HUES6 (cell line): ENCODE results near the gene MIPEP.
A peak's percentile ranks its signal among the peaks of the same experiment; 100 is the strongest.

Experiments used
- H3K27ac ChIP-seq: 2 replicates; pipeline ENCODE4 v1.7.0; 2013; ENCODE audit warnings: low read depth, mild to moderate bottlenecking, low read length, inconsistent platforms
- H3K27me3 ChIP-seq: 2 replicates; pipeline ENCODE4 v1.6.1; 2013; ENCODE audit warnings: low read length; ENCODE audit not compliant: control insufficient read depth, insufficient read depth
- H3K36me3 ChIP-seq: 2 replicates; pipeline ENCODE4 v1.6.1; 2013; ENCODE audit warnings: low read length; ENCODE audit not compliant: control insufficient read depth, insufficient read depth
- H3K4me1 ChIP-seq: 2 replicates; pipeline ENCODE4 v1.6.1; 2013; ENCODE audit warnings: low read length; ENCODE audit not compliant: control insufficient read depth, insufficient read depth
- H3K4me3 ChIP-seq: 2 replicates; pipeline ENCODE4 v1.5.1; 2013; ENCODE audit warnings: low read depth, low read length
- H3K9ac ChIP-seq: one replicate; pipeline ENCODE4 v1.6.1; 2013; ENCODE audit warnings: mild to moderate bottlenecking, low read length
- H3K9me3 ChIP-seq: 2 replicates; pipeline ENCODE4 v1.6.1; 2013; ENCODE audit warnings: low read depth, low read length; ENCODE audit not compliant: control insufficient read depth, insufficient read depth

The MIPEP gene

DNA sequence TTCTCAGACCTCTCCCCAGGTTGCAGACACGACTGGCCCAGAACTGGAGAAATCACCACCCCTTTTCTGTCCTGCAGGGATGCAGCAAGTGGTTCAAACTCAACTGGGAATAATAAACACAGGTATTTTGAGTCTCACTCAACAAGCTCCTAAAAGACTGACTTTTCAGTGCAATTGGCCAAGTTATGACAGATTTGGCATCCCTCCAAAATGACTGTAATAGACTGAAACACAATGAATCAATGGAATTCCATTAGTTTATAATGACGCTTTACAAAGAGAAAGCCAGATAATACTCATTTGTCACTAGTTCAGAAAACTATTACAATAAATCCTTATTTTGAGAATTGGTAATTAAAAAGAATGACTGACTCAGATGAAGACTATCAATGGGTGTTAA is 38.1 kb downstream of the MIPEP start:
- H3K4me3 ChIP-seq: no peak overlapping the region
- 0 out of 2 replicates have a peak, but pooled peaks cover 4% of the 10 kb centered on the region for H3K36me3 ChIP-seq
- no peak overlapping the region for H3K9ac ChIP-seq
- H3K27me3 ChIP-seq: no peaks in the 10 kb centered on the region
- H3K9me3 ChIP-seq: no peaks in the 10 kb centered on the region
- H3K4me1 ChIP-seq: peaks cover 2% of the 10 kb centered on the region
- no peak overlapping the region for H3K27ac ChIP-seq

DNA sequence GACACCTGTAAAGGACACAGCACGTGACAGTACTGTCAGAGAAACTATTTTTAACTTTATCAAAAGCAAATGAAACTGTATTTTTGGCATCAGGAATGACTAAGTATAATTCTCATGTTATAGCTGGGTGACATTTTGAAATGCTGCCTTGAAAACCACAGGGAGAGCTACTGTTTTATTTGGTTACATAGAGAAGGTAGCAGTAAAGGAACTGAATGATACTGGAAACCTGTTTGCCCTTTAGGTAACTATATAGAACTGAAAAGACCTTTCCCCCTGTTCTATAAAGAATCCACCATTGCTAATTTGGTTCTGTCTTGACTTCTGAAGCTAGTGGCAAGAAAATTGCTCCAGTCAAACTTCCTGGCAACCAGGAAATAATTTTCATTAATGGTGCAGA is 39.1 kb downstream of the MIPEP start:
- Histone ChIP-seq H3K9ac (no peak overlapping the region), H3K4me1 (no peaks in the 10 kb centered on the region), H3K27me3 (no peaks in the 10 kb centered on the region), H3K9me3 (no peaks in the 10 kb centered on the region), H3K36me3 (0 out of 2 replicates have a peak, but pooled peaks cover 4% of the 10 kb centered on the region), H3K4me3 (no peak overlapping the region), H3K27ac (no peak overlapping the region)

DNA sequence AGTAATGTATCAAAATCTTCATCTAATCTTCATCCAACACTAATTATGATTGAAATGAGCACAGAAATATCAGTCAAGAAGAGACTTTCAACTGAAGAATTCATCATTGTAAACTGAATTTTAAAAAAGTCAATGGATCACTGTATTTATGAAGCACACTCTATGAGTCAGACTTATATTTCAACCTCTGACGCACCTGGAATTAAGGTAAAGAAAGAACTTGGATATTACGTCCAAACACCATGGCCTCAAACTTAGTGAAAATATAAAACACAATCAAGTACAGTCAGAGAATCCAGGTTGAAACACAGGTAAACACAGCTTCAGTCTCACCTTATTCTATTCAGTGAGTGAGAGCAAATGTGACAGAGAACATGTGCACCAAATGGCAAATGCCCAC is 39.5 kb downstream of the MIPEP start:
- Histone ChIP-seq H3K27ac (no peak overlapping the region), H3K4me1 (no peaks in the 10 kb centered on the region), H3K27me3 (no peaks in the 10 kb centered on the region), H3K9me3 (no peaks in the 10 kb centered on the region), H3K9ac (no peak overlapping the region), H3K36me3 (0 out of 2 replicates have a peak, but pooled peaks cover 4% of the 10 kb centered on the region), H3K4me3 (no peak overlapping the region)

- Histone ChIP-seq H3K27ac (no peak overlapping the region), H3K27me3 (no peaks in the 10 kb centered on the region), H3K9me3 (no peaks in the 10 kb centered on the region), H3K36me3 (0 out of 2 replicates have a peak, but pooled peaks cover 4% of the 10 kb centered on the region), H3K4me1 (no peaks in the 10 kb centered on the region), H3K4me3 (no peak overlapping the region), H3K9ac (no peak overlapping the region)
Measured at GRCh38 chr13:23848646-23849141, 40.5 kb downstream of the MIPEP start.

DNA sequence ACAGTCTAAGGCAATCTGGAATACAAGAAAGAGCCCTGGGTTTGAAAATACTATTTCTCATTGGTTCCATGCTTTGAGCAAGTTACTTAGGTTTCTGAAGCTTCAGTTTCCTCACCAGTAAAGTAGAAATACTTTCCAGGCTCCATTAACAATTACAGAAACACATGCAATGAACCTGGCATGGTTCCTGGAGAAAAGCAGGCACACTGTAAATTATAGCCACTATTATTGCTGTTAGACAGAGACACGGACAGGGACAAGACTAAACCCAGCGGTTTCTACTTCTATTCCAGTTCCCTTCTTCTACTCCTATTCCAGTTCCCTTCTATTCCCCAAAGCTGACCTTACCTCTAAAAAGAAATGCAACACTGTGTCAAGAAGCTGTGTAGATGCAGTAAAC is 41.2 kb downstream of the MIPEP start:
- H3K36me3 ChIP-seq: 0 out of 2 replicates have a peak, but pooled peaks cover 4% of the 10 kb centered on the region
- no peaks in the 10 kb centered on the region for H3K4me1 ChIP-seq
- H3K9me3 ChIP-seq: no peaks in the 10 kb centered on the region
- H3K4me3 ChIP-seq: no peak overlapping the region
- no peak overlapping the region for H3K27ac ChIP-seq
- no peaks in the 10 kb centered on the region for H3K27me3 ChIP-seq
- H3K9ac ChIP-seq: no peak overlapping the region

GRCh38 chr13:23847497-23847896 is 41.7 kb downstream of the MIPEP start:
- no peak overlapping the region for H3K27ac ChIP-seq
- H3K36me3 ChIP-seq: 0 out of 2 replicates have a peak, but pooled peaks cover 2% of the 10 kb centered on the region
- no peaks in the 10 kb centered on the region for H3K4me1 ChIP-seq

DNA sequence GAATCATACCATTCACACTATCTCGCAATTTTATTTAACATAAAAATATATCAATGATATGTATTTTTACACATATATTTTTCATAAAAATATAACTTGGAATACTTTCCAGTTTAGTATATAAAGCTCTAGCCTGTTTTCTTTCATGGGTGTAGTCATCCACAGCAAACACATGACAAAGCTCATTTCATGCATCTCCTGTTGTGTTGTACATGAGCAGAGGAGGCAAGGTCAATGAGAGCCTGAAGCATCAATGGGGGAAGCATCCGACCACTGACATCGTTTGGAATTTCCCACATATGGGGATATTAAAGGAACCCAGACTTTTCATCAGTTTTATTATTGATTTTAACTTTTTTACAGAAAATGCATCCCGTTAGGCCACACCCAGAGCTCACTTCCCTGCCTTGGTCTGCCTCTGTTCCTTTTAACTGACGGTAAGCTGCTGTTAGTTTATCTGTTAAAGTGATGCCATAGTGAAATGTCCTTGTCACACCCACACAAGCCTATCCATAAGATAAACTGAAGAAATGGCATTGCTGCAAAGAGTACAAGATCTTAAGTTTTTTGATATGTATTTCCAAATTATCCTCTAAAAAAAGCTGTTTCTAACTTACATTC is 44.0 kb downstream of the MIPEP start:
- Histone ChIP-seq H3K4me1 (no peaks in the 10 kb centered on the region), H3K27me3 (no peaks in the 10 kb centered on the region), H3K9ac (no peak overlapping the region), H3K27ac (no peak overlapping the region), H3K9me3 (no peaks in the 10 kb centered on the region), H3K4me3 (no peak overlapping the region), H3K36me3 (no peaks in the 10 kb centered on the region)

More at GRCh38 chr13:23847497-23847896, 41.7 kb downstream of the MIPEP start:
- H3K9ac ChIP-seq: no peak overlapping the region
- H3K9me3 ChIP-seq: no peaks in the 10 kb centered on the region
- no peaks in the 10 kb centered on the region for H3K27me3 ChIP-seq
- no peak overlapping the region for H3K4me3 ChIP-seq

- Histone ChIP-seq H3K4me3 (no peak overlapping the region), H3K27ac (no peak overlapping the region), H3K4me1 (no peaks in the 10 kb centered on the region), H3K9ac (no peak overlapping the region), H3K27me3 (no peaks in the 10 kb centered on the region), H3K36me3 (no peaks in the 10 kb centered on the region), H3K9me3 (no peaks in the 10 kb centered on the region)
Measured at GRCh38 chr13:23844132-23844531, 45.1 kb downstream of the MIPEP start.

DNA sequence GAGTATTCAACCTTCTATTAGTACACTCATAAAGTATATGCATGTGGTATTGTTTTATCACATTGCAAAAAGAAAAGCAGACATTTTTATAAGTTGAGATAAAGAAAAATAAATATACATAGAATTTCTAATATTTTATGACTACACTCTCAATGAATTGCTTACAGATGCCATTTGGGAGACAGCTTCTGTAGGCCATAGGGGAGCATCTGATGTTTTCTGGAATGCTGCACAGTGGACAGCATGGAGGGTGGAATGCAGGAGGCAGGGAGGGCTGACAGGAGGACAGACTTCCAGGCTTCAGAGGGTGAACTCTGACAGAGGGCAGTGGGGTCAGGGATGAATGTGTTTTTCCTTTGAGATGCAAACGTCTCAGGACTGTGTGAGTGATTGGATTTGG is 45.8 kb downstream of the MIPEP start:
- no peaks in the 10 kb centered on the region for H3K27me3 ChIP-seq
- H3K4me1 ChIP-seq: no peaks in the 10 kb centered on the region
- no peak overlapping the region for H3K9ac ChIP-seq
- no peaks in the 10 kb centered on the region for H3K36me3 ChIP-seq
- no peak overlapping the region for H3K4me3 ChIP-seq
- no peaks in the 10 kb centered on the region for H3K9me3 ChIP-seq
- H3K27ac ChIP-seq: no peak overlapping the region

DNA sequence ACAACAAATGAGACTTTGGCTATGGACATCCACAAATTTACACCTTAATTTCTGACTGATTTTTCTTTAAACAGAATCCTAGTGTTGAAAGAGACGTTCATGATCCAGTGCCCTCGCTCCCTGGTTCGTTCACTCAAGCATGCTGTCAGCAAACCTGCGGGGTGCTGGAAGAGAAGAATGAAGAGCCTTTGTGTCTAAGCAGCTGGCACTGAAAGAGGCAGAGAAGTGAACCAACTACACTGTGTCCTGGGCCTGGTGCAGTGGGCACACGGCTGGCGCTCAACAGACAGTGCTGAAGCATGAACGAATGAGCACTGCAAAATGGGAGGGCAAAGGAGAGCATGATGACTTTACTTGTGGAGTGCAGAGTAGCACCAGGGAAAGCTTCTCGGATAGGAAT is 46.8 kb downstream of the MIPEP start:
- no peak overlapping the region for H3K4me3 ChIP-seq
- no peak overlapping the region for H3K27ac ChIP-seq
- no peak overlapping the region for H3K9ac ChIP-seq
- H3K4me1 ChIP-seq: no peaks in the 10 kb centered on the region
- no peaks in the 10 kb centered on the region for H3K27me3 ChIP-seq
- no peaks in the 10 kb centered on the region for H3K9me3 ChIP-seq
- H3K36me3 ChIP-seq: peaks cover 2% of the 10 kb centered on the region; the same call in 1 of the 2 replicates

GRCh38 chr13:23833733-23834611 is 55.2 kb downstream of the MIPEP start:
- Histone ChIP-seq H3K9ac (no peak overlapping the region), H3K27me3 (no peaks in the 10 kb centered on the region), H3K9me3 (no peaks in the 10 kb centered on the region), H3K27ac (peak overlapping the region; percentile 39; the same call in 1 of the 2 replicates), H3K4me3 (no peak overlapping the region), H3K4me1 (no peaks in the 10 kb centered on the region; the same call in 1 of the 2 replicates), H3K36me3 (peaks cover 3% of the 10 kb centered on the region; the same call in 1 of the 2 replicates)
